ENCODE data around the gene LLGL2.

GRCh38 chr17:75566416-75566815, 40.9 kb downstream of the LLGL2 start:
- TF ChIP-seq CTCF (IDR thresholded peaks at IDR 0.05), result no peak
- TF ChIP-seq POLR2A (IDR thresholded peaks at IDR 0.05), result no peak
- TF ChIP-seq POLR2AphosphoS5 (IDR thresholded peaks at IDR 0.05; ENCODE audit: insufficient read depth in 1 of 2, low read depth in 1 of 2), result no peak

Measured in vagina (tissue), 2 donors.